GM23248 (cell line): Measurements from ENCODE around the gene KDM5A. TPM values are rescaled to one million over a fixed set of nuclear protein-coding genes. Genes with fewer than 3 reads are reported as not detected.

Experiments
- DNase-seq: peaks from one replicate; pipeline ENCODE4 v3.0.0-alpha.2; 2015
- H2AFZ ChIP-seq: fragments of 200-600 bp; sonication (generic); 2 replicates; pipeline ENCODE4 v1.6.1; 2016; ENCODE audit warnings: antibody characterized with exemption
- H3F3A ChIP-seq: fragments of 200-600 bp; sonication (generic); 2 replicates; pipeline ENCODE4 v1.6.1; 2016; ENCODE audit warnings: mild to moderate bottlenecking, antibody characterized with exemption, mixed run types; ENCODE audit not compliant: insufficient read depth
- H3K27ac ChIP-seq: fragments of 200-600 bp; sonication (generic); 2 replicates; pipeline ENCODE4 v1.5.1; 2016; ENCODE audit warnings: mild to moderate bottlenecking
- H3K27me3 ChIP-seq: fragments of 200-600 bp; sonication (generic); replicated peaks from 2 replicates; pipeline ENCODE4 v1.6.1; 2016; ENCODE audit warnings: mild to moderate bottlenecking; ENCODE audit not compliant: insufficient read depth
- H3K36me3 ChIP-seq: fragments of 200-600 bp; sonication (generic); 2 replicates; pipeline ENCODE4 v1.6.1; 2016; ENCODE audit warnings: low read depth, mild to moderate bottlenecking
- H3K4me1 ChIP-seq: fragments of 200-600 bp; sonication (generic); 2 replicates; pipeline ENCODE4 v1.6.1; 2016; ENCODE audit warnings: mild to moderate bottlenecking; ENCODE audit not compliant: insufficient read depth
- H3K4me2 ChIP-seq: fragments of 200-600 bp; sonication (generic); one replicate; pipeline ENCODE4 v1.6.1; 2016; ENCODE audit warnings: mild to moderate bottlenecking; ENCODE audit not compliant: unreplicated experiment
- H3K4me3 ChIP-seq: fragments of 200-600 bp; sonication (generic); 2 replicates; pipeline ENCODE4 v1.5.1; 2016; ENCODE audit warnings: mild to moderate bottlenecking
- H3K79me2 ChIP-seq: fragments of 200-600 bp; sonication (generic); 2 replicates; pipeline ENCODE4 v1.6.1; 2016; ENCODE audit warnings: mild to moderate bottlenecking; ENCODE audit not compliant: insufficient read depth
- H3K9ac ChIP-seq: fragments of 200-600 bp; sonication (generic); 2 replicates; pipeline ENCODE4 v1.6.1; 2016; ENCODE audit warnings: mild to moderate bottlenecking
- H3K9me2 ChIP-seq: fragments of 200-600 bp; sonication (generic); 2 replicates; pipeline ENCODE4 v1.6.1; 2016; ENCODE audit warnings: mixed run types, mild to moderate bottlenecking, moderate library complexity; ENCODE audit not compliant: insufficient read depth
- H3K9me3 ChIP-seq: fragments of 200-600 bp; sonication (generic); one replicate; pipeline ENCODE4 v1.6.1; 2017; ENCODE audit warnings: low read depth
- H4K20me1 ChIP-seq: fragments of 200-600 bp; sonication (generic); 2 replicates; pipeline ENCODE4 v1.6.0; 2016; ENCODE audit not compliant: insufficient read depth
- EZH2 ChIP-seq: fragments of 200-600 bp; sonication (generic); IDR thresholded peaks from 2 replicates; pipeline ENCODE4 v1.6.1; 2018; ENCODE audit warnings: antibody characterized with exemption, mild to moderate bottlenecking; ENCODE audit not compliant: insufficient read depth, poor library complexity, severe bottlenecking
- EZH2phosphoT487 ChIP-seq: fragments of 200-600 bp; sonication (generic); IDR thresholded peaks from 2 replicates; pipeline ENCODE4 v1.6.1; 2018; ENCODE audit warnings: antibody characterized with exemption, moderate library complexity, mild to moderate bottlenecking, low read depth; ENCODE audit not compliant: insufficient read depth
- WGBS, 2 experiments: methylation state at CpG; one replicate each; pipeline ENCODE4 v1.1.6; 2015 to 2017; ENCODE audit warnings: low lambda C conversion rate in 2 of 2, low coverage in 1 of 2; ENCODE audit errors: missing lambda C conversion rate in 2 of 2; 5-methylcytosine and 5-hydroxymethylcytosine counted together
- in situ Hi-C: fragments of 300-500 bp; cut with MboI; formaldehyde crosslinking; loops from 2 replicates; pipeline ENCODE4 v1.15.0; 2020
- polyA plus RNA-seq: library from polyadenylated mRNA; unstranded; fragments of >200 nt; fragmentation: Nextera tagmentation; extraction: Ambion mirVana; gene quantifications from 2 replicates; pipeline ENCODE4 v1.2.1, GENCODE V29; 2016
- total RNA-seq: library from RNA; depleted of rRNA; stranded (reverse); fragments of >200 nt; shearing (Covaris generic); gene quantifications from 2 replicates; pipeline ENCODE4 v1.2.3, GENCODE V29; 2014

The KDM5A gene
- total and polyA plus RNA-seq, 2 experiments from 2014 or later, result 25.1 to 31.4 TPM

DNA sequence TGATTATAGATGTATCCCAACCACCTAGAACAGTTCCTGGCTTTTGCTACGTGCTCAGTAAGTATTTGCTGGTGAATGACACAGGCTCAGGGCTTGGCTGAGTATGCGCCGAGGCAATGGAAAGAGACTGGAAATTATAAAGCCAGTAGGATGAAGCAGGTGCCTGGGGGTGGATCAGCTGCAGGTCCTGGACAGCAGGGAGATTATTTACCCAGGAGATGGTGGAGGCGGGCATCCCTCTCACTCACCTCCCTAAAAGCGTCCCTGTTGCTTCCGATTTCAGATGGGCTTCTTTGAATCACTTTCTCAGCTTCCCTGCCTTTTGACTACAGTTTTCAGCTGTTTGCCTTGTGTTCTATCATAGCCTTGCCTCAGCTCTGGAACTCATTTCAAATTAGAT, 132.9 kb downstream of the KDM5A start:
- Histone ChIP-seq H3K9ac (no peak overlapping the region), H3K4me2 (no peak overlapping the region), H3K9me2 (no peaks in the 10 kb centered on the region), H3F3A (no peaks in the 10 kb centered on the region), H3K4me3 (no peak overlapping the region), H3K36me3 (no peaks in the 10 kb centered on the region), H2AFZ (no peak overlapping the region), H3K9me3 (no peaks in the 10 kb centered on the region), H3K4me1 (no peaks in the 10 kb centered on the region), H4K20me1 (no peaks in the 10 kb centered on the region), H3K27me3 (peaks cover 53% of the 10 kb centered on the region), H3K27ac (no peak overlapping the region), H3K79me2 (no peaks in the 10 kb centered on the region)
- 8 to 9% methylated on average over 6 of the region's 6 CpGs for WGBS, 2 experiments
- no peak for DNase-seq
- TF ChIP-seq EZH2phosphoT487, result no peak
- TF ChIP-seq EZH2, result no peak
- in situ Hi-C loops, result no loop called here

DNA sequence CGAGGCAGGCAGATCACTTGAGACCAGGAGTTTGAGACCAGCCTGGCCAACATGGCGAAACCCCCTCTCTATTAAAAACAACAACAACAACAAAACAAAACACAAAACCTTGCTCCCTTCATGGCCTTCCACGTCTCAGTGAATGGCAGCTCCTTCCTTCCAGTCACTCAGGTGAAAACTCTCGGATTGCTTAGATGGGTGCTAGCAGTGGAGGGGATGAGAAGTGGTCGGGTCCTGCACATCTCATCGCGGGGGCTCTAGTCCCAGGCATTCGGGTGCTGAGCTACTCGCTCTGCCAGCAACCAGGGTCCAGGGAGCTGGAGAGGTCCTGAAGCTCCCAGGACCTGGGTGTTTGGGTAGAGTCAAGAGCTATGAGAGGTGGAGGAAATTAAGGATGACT, 134.2 kb downstream of the KDM5A start:
- no peak overlapping the region for H3K27ac ChIP-seq
- H3K9me2 ChIP-seq, result no peaks in the 10 kb centered on the region
- no peak overlapping the region for H3K9ac ChIP-seq
- WGBS, 2 experiments, result 57 to 63% methylated on average over 9 of the region's 9 CpGs
- H3K79me2 ChIP-seq, result no peaks in the 10 kb centered on the region
- TF ChIP-seq EZH2phosphoT487, result no peak
- TF ChIP-seq EZH2, result no peak
- no peak overlapping the region for H3K4me3 ChIP-seq
- in situ Hi-C loops, result no loop called here
- DNase-seq, result no peak
- no peaks in the 10 kb centered on the region for H4K20me1 ChIP-seq
- no peak overlapping the region for H2AFZ ChIP-seq
- H3K4me2 ChIP-seq, result no peak overlapping the region
- H3K4me1 ChIP-seq, result no peaks in the 10 kb centered on the region
- no peaks in the 10 kb centered on the region for H3K9me3 ChIP-seq
- H3K27me3 ChIP-seq, result peaks cover 40% of the 10 kb centered on the region
- no peaks in the 10 kb centered on the region for H3K36me3 ChIP-seq
- H3F3A ChIP-seq, result no peaks in the 10 kb centered on the region

DNA sequence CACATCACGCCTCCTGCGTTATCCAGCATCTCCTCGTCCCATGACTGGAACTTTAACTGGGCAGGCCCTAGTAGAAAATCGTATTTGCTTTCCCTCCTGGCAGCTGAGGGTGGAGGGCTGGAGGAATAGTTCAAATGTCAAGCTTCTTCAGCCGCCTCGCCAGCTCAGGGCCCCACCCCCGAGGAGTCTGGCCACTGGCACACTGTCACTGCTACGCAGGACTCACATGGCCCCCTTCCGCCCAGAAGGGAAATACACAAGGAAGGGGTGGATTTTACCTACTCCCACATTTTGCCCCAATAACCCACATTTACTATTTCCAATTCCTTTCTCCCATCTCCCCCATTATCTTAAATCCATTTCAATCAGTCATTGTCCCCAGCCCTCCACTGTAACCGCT, 135.1 kb downstream of the KDM5A start:
- TF ChIP-seq EZH2 (no peak), EZH2phosphoT487 (no peak)
- H3K4me1 ChIP-seq, result no peaks in the 10 kb centered on the region
- no peak overlapping the region for H3K4me3 ChIP-seq
- 66 to 67% methylated on average over 10 of the region's 10 CpGs for WGBS, 2 experiments
- H3K9me2 ChIP-seq, result no peaks in the 10 kb centered on the region
- in situ Hi-C loops, result no loop called here
- no peak overlapping the region for H3K4me2 ChIP-seq
- DNase-seq, result no peak
- H2AFZ ChIP-seq, result no peak overlapping the region
- H3F3A ChIP-seq, result no peaks in the 10 kb centered on the region
- no peaks in the 10 kb centered on the region for H3K79me2 ChIP-seq
- no peaks in the 10 kb centered on the region for H3K36me3 ChIP-seq
- no peak overlapping the region for H3K27ac ChIP-seq
- no peak overlapping the region for H3K9ac ChIP-seq
- no peaks in the 10 kb centered on the region for H4K20me1 ChIP-seq
- no peaks in the 10 kb centered on the region for H3K9me3 ChIP-seq
- peaks cover 32% of the 10 kb centered on the region for H3K27me3 ChIP-seq

DNA sequence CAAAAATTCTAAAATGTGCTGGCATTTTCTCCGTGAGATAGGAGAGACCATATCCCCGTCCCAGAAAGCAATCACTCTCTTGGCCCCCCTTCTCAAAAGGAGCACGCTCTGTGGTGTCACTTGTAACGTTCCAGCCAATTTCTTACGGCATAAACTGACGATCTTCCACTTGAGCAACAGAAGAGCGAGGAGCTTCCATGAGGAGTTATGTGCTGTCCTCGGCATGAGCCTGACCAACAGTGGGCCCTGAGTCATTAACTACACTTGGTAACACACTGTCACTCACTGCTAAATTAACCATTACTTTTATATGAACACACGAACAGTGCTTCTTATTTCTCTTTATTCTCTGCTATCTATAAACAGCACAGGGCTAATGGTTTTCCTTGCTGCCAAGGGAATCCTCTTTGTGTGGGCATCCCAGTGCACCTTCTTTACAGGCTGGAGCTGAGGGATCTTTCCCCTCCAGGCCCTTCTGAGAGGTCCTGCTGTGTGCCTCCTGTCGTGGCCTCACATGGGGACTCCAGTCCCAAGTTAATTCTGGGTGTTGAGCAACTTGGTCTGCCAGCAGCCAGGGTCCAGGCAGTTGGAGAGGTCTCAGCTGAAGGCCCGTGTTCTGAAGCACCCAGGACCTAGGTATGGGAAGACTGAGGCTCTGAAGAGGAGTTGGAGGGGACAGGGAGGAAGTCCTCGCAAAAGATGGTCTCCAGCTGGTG, 135.8 kb downstream of the KDM5A start:
- Histone ChIP-seq H3F3A (no peaks in the 10 kb centered on the region), H3K79me2 (no peaks in the 10 kb centered on the region), H3K9me2 (no peaks in the 10 kb centered on the region), H2AFZ (no peak overlapping the region), H3K4me1 (no peaks in the 10 kb centered on the region), H3K27ac (no peak overlapping the region), H3K27me3 (peaks cover 32% of the 10 kb centered on the region), H3K9me3 (no peaks in the 10 kb centered on the region), H3K9ac (no peak overlapping the region), H3K4me3 (no peak overlapping the region), H4K20me1 (no peaks in the 10 kb centered on the region), H3K4me2 (no peak overlapping the region), H3K36me3 (no peaks in the 10 kb centered on the region)
- in situ Hi-C loops, result no loop called here
- DNase-seq, result peak; percentile 22
- TF ChIP-seq EZH2phosphoT487 (no peak), EZH2 (no peak)
- WGBS, 2 experiments, result 37 to 45% methylated on average over 12 of the region's 12 CpGs
